Mucosa of descending colon (tissue), 3 donors: Measurements from ENCODE around the gene SMG1. TPM values are rescaled to one million over a fixed set of nuclear protein-coding genes. Genes with fewer than 3 reads are reported as not detected.
A peak's percentile ranks its signal among the peaks of the same experiment; 100 is the strongest.
"Not testable (repeated sequence)": the region's sequence is repeated elsewhere in the genome, so short reads cannot be mapped to it uniquely, and the experiment has no call there.

ENCODE experiments used
- ATAC-seq: fragments of 200-7000 bp; cut with Tn5 transposase; one replicate; pipeline ENCODE4 v1.9.1; 2020; ENCODE audit warnings: mild to moderate bottlenecking, moderate library complexity
- DNase-seq, 3 donors: peaks; one replicate each; pipeline ENCODE4 v3.0.0-alpha.2; 2020
- H3K36me3 ChIP-seq: fragments of 200-600 bp; one replicate; pipeline ENCODE4 v1.8.0; 2021; ENCODE audit warnings: low read depth, mild to moderate bottlenecking
- H3K4me1 ChIP-seq: fragments of 200-600 bp; one replicate; pipeline ENCODE4 v1.8.0; 2021; ENCODE audit warnings: low read depth, mild to moderate bottlenecking
- H3K4me3 ChIP-seq: fragments of 200-600 bp; one replicate; pipeline ENCODE4 v1.8.0; 2021; ENCODE audit warnings: mild to moderate bottlenecking
- H3K9me3 ChIP-seq: fragments of 200-600 bp; one replicate; pipeline ENCODE4 v1.8.0; 2021; ENCODE audit warnings: mild to moderate bottlenecking
- intact Hi-C, 2 donors: fragments of 100-400 bp; cut with DNase I in 1 of 2; cut with micrococcal nuclease in 1 of 2; formaldehyde crosslinking; loops; one replicate each; pipeline versions ENCODE4 v1.11.0 to v1.11.1; 2022; cut with DNase I, micrococcal nuclease
- total RNA-seq, 3 donors: library from RNA; stranded (reverse); fragmentation: NEBNext Ultra II Directional in 2 of 3; extraction: Animal tissue kit (Norgen Biotek cat#: 25700) in 2 of 3; gene quantifications; one replicate each; pipeline versions ENCODE4 v1.2.1 to v1.2.4, GENCODE V29; 2021 to 2023
- TF ChIP-seq, protein P1 (sequence below): fragments of 200-600 bp; IDR thresholded peaks from one replicate; pipeline ENCODE4 v1.8.0; 2022; ENCODE audit warnings: antibody characterized with exemption, mild to moderate bottlenecking
- donor health status: DM: no; HTN: no; CAD: no; lungs with moderate emphysema.
- donor health status: DM: no; HTN: no; CAD: no.
- donor health status: DM: no; HTN: yes; CAD: no.

SMG1 gene
- total RNA-seq, 3 donors from 2014 or later = 94.8 to 147 (median 126) TPM

- Histone ChIP-seq H3K4me1 (no peaks in the 10 kb centered on the region), H3K36me3 (no peaks in the 10 kb centered on the region), H3K4me3 (no peak overlapping the region), H3K9me3 (no peaks in the 10 kb centered on the region)
- TF ChIP-seq, protein P1, sequence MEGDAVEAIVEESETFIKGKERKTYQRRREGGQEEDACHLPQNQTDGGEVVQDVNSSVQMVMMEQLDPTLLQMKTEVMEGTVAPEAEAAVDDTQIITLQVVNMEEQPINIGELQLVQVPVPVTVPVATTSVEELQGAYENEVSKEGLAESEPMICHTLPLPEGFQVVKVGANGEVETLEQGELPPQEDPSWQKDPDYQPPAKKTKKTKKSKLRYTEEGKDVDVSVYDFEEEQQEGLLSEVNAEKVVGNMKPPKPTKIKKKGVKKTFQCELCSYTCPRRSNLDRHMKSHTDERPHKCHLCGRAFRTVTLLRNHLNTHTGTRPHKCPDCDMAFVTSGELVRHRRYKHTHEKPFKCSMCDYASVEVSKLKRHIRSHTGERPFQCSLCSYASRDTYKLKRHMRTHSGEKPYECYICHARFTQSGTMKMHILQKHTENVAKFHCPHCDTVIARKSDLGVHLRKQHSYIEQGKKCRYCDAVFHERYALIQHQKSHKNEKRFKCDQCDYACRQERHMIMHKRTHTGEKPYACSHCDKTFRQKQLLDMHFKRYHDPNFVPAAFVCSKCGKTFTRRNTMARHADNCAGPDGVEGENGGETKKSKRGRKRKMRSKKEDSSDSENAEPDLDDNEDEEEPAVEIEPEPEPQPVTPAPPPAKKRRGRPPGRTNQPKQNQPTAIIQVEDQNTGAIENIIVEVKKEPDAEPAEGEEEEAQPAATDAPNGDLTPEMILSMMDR = no peak
- intact Hi-C loops = no loop called here
- DNase-seq (no peak), ATAC-seq (no peak)
Measured at GRCh38 chr16:18932243-18932987, 6.2 kb upstream of the SMG1 start.

DNA sequence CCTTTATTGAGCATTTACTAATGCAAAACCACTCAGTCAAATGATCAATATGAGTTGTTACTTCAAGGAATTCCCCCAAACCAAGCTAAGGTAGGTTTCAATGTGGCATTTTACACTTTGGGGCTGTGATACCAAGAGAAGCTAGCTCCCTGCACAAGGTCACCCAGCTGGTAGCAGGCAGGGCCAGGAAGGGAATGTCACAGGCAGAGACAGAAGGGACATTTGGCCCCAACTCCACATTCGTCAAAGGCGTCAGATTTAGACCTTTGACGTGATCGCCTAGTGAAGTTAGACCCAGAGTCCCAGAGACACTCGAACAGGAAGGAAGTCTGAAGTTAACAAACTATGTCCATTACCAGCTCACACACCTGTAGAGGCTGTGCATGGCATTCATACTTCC is 5.5 kb upstream of the SMG1 start:
- DNase-seq (no peak), ATAC-seq (no peak)
- no peak overlapping the region for H3K4me3 ChIP-seq
- no peaks in the 10 kb centered on the region for H3K9me3 ChIP-seq
- TF ChIP-seq, protein P1 = no peak
- H3K4me1 ChIP-seq = no peaks in the 10 kb centered on the region
- H3K36me3 ChIP-seq = no peaks in the 10 kb centered on the region
- intact Hi-C loops = no loop called here

GRCh38 chr16:18930095-18930494 is 3.9 kb upstream of the SMG1 start:
- H3K4me3 ChIP-seq, DNase-seq, ATAC-seq, intact Hi-C loops, H3K36me3 ChIP-seq, H3K4me1 ChIP-seq, H3K9me3 ChIP-seq: not testable (repeated sequence)

- intact Hi-C loops = not testable (repeated sequence)
Measured at GRCh38 chr16:18928073-18928472, 1.9 kb upstream of the SMG1 start.

DNA sequence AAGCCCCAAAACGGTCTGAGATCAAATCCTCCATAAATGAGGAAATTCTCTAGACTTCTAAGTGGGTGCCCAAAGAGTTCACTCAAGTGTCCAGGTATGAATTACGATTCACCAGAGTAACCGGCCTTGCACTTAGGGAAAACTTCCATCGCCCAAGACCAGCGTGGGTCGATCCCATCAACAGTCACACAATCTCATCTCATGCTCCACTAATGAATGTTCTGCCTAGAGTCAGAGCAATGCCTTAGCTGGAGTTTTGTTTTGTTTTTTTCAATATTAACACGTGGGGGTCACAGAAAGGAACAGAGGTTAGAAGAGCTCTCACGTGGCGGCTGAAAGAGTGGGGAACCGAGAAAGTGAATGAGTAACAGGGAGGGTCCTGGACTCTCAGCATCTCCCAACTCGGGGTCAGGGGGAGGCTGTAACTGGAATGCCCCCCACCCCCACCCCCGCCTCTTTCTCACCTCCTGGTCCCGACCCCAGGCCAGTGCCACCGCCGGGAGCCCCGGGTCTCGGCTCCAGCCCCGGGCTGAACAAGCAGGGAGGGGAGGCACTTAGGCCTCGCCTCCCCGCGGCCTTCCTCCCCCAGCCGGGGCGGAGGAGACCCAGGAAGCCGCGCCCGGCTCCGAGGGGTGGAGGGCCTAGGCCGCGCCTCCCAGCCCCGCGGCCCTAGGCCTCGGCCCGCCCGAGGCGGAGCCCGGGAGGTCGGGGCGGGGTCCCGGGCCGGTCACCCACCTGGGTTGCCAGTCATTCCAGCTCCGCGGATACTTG is 808 bp downstream of the SMG1 start:
- H3K36me3 ChIP-seq, H3K9me3 ChIP-seq, intact Hi-C loops, H3K4me1 ChIP-seq: not testable (repeated sequence)
- ATAC-seq (peak; percentile 79), DNase-seq (peak; percentile 71 to 85 (median 83))
- H3K4me3 ChIP-seq = peak overlapping the region; percentile 51

More at GRCh38 chr16:18928073-18928472, 1.9 kb upstream of the SMG1 start:
- H3K4me3 ChIP-seq, H3K9me3 ChIP-seq, H3K36me3 ChIP-seq, H3K4me1 ChIP-seq, ATAC-seq, DNase-seq: not testable (repeated sequence)

- H3K4me3 ChIP-seq, H3K9me3 ChIP-seq, H3K4me1 ChIP-seq, intact Hi-C loops, DNase-seq, ATAC-seq, H3K36me3 ChIP-seq: not testable (repeated sequence)
Measured at GRCh38 chr16:18923935-18924334, 2.3 kb downstream of the SMG1 start.

GRCh38 chr16:18923124-18923523 is 3.1 kb downstream of the SMG1 start:
- H3K9me3 ChIP-seq, intact Hi-C loops, H3K4me1 ChIP-seq, ATAC-seq, H3K36me3 ChIP-seq, DNase-seq, H3K4me3 ChIP-seq: not testable (repeated sequence)

DNA sequence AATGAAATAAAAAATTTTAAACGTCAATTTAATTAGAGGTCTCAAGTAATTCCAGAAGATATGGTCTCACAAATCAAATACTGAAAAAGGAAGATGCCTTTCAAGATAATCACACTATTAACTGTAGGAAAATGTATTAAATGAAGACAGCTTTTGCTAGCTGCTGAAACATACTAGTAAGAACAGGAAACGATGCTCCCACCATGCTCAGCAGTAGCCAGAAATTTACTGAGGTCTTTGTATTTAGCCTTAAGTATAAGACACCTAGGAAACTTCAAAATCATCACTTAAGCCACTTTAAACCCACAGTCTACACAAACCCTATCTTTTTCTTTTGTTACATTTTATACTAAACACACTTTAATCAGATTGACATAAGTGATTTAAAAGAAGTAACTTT is 16.6 kb downstream of the SMG1 start:
- H3K36me3 ChIP-seq, ATAC-seq: not testable (repeated sequence)

GRCh38 chr16:18908716-18909115 is 17.5 kb downstream of the SMG1 start:
- intact Hi-C loops = not testable (repeated sequence)

More for the DNA sequence above, 16.6 kb downstream of the SMG1 start:
- intact Hi-C loops, H3K4me3 ChIP-seq, H3K9me3 ChIP-seq, H3K4me1 ChIP-seq, DNase-seq: not testable (repeated sequence)

GRCh38 chr16:18902778-18903177 is 23.4 kb downstream of the SMG1 start:
- H3K4me1 ChIP-seq, H3K36me3 ChIP-seq, intact Hi-C loops, ATAC-seq, H3K4me3 ChIP-seq, DNase-seq, H3K9me3 ChIP-seq: not testable (repeated sequence)

More at GRCh38 chr16:18908716-18909115, 17.5 kb downstream of the SMG1 start:
- H3K4me1 ChIP-seq, H3K9me3 ChIP-seq, ATAC-seq, H3K4me3 ChIP-seq, DNase-seq, H3K36me3 ChIP-seq: not testable (repeated sequence)

DNA sequence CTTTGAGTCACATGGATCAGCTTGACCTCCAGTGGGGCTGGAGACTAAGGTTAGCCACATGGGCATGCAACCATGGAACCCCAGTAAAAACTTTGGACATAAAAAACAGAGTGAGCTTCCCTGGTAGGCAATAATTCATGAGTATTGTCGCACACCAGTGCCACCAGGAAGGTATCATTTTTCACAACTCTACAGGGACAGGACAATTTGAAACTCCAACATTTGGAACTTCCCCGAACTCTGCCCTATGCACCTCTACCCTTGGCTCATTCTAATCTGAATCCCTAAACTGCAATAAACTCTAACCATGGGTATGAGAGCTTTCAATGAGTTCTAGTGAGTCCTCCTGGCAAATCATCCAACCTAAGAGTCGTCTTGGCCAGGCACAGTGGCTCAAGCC is 24.2 kb downstream of the SMG1 start:
- H3K4me3 ChIP-seq, intact Hi-C loops, H3K4me1 ChIP-seq, H3K9me3 ChIP-seq, DNase-seq, H3K36me3 ChIP-seq, ATAC-seq: not testable (repeated sequence)

- H3K4me3 ChIP-seq, DNase-seq, H3K9me3 ChIP-seq, intact Hi-C loops, H3K36me3 ChIP-seq, H3K4me1 ChIP-seq, ATAC-seq: not testable (repeated sequence)
Measured at GRCh38 chr16:18901194-18901593, 25.0 kb downstream of the SMG1 start.
